GM23338 (cell line): ENCODE data around the gene PRDM9. TPM values are rescaled to one million over a fixed set of nuclear protein-coding genes. Genes with fewer than 3 reads are reported as not detected.

ENCODE experiments used
- ATAC-seq: fragments of 200-7000 bp; cut with Tn5 transposase; 3 replicates; pipeline ENCODE4 v1.9.1; 2020
- DNase-seq: peaks from one replicate; pipeline ENCODE4 v3.0.0-alpha.2; 2015; ENCODE audit warnings: low spot score
- H2AFZ ChIP-seq: fragments of 200-600 bp; sonication (generic); 2 replicates; pipeline ENCODE4 v1.8.0; 2016; ENCODE audit warnings: antibody characterized with exemption, mild to moderate bottlenecking, moderate library complexity
- H3F3A ChIP-seq: fragments of 200-600 bp; sonication (generic); replicated peaks from 2 replicates; pipeline ENCODE4 v1.8.0; 2017; ENCODE audit warnings: antibody characterized with exemption, mixed run types, low read depth
- H3K27ac ChIP-seq: fragments of 200-600 bp; sonication (generic); 2 replicates; pipeline ENCODE4 v1.6.1; 2016; ENCODE audit warnings: low read depth
- H3K27me3 ChIP-seq: fragments of 200-600 bp; sonication (generic); 2 replicates; pipeline ENCODE4 v1.8.0; 2016; ENCODE audit warnings: mild to moderate bottlenecking, mixed run types, moderate library complexity; ENCODE audit not compliant: insufficient read depth
- H3K36me3 ChIP-seq: fragments of 200-600 bp; sonication (generic); 2 replicates; pipeline ENCODE4 v1.8.0; 2016; ENCODE audit warnings: mild to moderate bottlenecking; ENCODE audit not compliant: insufficient read depth
- H3K4me1 ChIP-seq: fragments of 200-600 bp; sonication (generic); 2 replicates; pipeline ENCODE4 v1.8.0; 2016; ENCODE audit warnings: mild to moderate bottlenecking, moderate library complexity; ENCODE audit not compliant: insufficient read depth
- H3K4me2 ChIP-seq: fragments of 200-600 bp; sonication (generic); 2 replicates; pipeline ENCODE4 v1.7.1; 2017; ENCODE audit warnings: mixed run types
- H3K4me3 ChIP-seq: fragments of 200-600 bp; sonication (generic); 2 replicates; pipeline ENCODE4 v1.6.1; 2016; ENCODE audit warnings: mixed run types
- H3K79me2 ChIP-seq: fragments of 200-600 bp; sonication (generic); replicated peaks from 2 replicates; pipeline ENCODE4 v1.8.0; 2017; ENCODE audit warnings: mild to moderate bottlenecking; ENCODE audit not compliant: insufficient read depth
- H3K9me2 ChIP-seq: fragments of 200-600 bp; sonication (generic); 2 replicates; pipeline ENCODE4 v1.8.0; 2017; ENCODE audit not compliant: insufficient read depth
- H4K20me1 ChIP-seq: fragments of 200-600 bp; sonication (generic); replicated peaks from 2 replicates; pipeline ENCODE4 v1.8.0; 2017; ENCODE audit warnings: mild to moderate bottlenecking; ENCODE audit not compliant: insufficient read depth
- H3K27ac Mint-ChIP-seq: 2 replicates; pipeline ENCODE4 v1.8.0; 2020; ENCODE audit warnings: inconsistent platforms, mild to moderate bottlenecking, moderate library complexity, mixed read lengths
- H3K27me3 Mint-ChIP-seq: 3 replicates; pipeline ENCODE4 v1.8.0; 2022; ENCODE audit warnings: low read depth, mild to moderate bottlenecking, moderate library complexity, mixed read lengths, inconsistent platforms; ENCODE audit not compliant: insufficient read depth, poor library complexity
- H3K36me3 Mint-ChIP-seq: 3 replicates; pipeline ENCODE4 v1.8.0; 2021; ENCODE audit warnings: low read depth, mild to moderate bottlenecking, inconsistent platforms, moderate library complexity, mixed read lengths
- H3K4me1 Mint-ChIP-seq: 3 replicates; pipeline ENCODE4 v1.8.0; 2020; ENCODE audit warnings: mild to moderate bottlenecking, inconsistent platforms, mixed read lengths
- H3K4me3 Mint-ChIP-seq: 3 replicates; pipeline ENCODE4 v1.8.0; 2021; ENCODE audit warnings: moderate library complexity, mild to moderate bottlenecking, inconsistent platforms, mixed read lengths
- H3K9me3 Mint-ChIP-seq: 3 replicates; pipeline ENCODE4 v1.8.0; 2020; ENCODE audit warnings: moderate library complexity, mild to moderate bottlenecking, inconsistent platforms, mixed read lengths
- CREB1 ChIP-seq: fragments of 250-450 bp; sonication (Bioruptor Pico); IDR thresholded peaks from 2 replicates; pipeline ENCODE4 v1.5.0; 2020; ENCODE audit warnings: low read depth, mild to moderate bottlenecking, moderate library complexity
- CTCF ChIP-seq, 2 experiments: fragments of 200-600 bp in 1 of 2; sonication (generic) in 1 of 2; conservative IDR thresholded peaks; 2 replicates each; pipeline versions ENCODE4 v1.5.1 to v1.6.1; 2016 to 2017; ENCODE audit warnings: antibody characterized with exemption in 2 of 2, low read depth in 2 of 2, mild to moderate bottlenecking in 2 of 2, moderate library complexity in 1 of 2
- EZH2 ChIP-seq: fragments of 200-600 bp; sonication (generic); IDR thresholded peaks from one replicate; pipeline ENCODE4 v1.8.0; 2017; ENCODE audit warnings: antibody characterized with exemption, mild to moderate bottlenecking, low read depth; ENCODE audit not compliant: unreplicated experiment
- EZH2phosphoT487 ChIP-seq: fragments of 200-600 bp; sonication (generic); IDR thresholded peaks from one replicate; pipeline ENCODE4 v1.8.1; 2018; ENCODE audit warnings: antibody characterized with exemption; ENCODE audit not compliant: unreplicated experiment
- JUNB ChIP-seq: IDR thresholded peaks from one replicate; pipeline ENCODE4 v1.6.1; 2016; ENCODE audit warnings: antibody characterized with exemption; ENCODE audit not compliant: unreplicated experiment
- NANOG ChIP-seq: IDR thresholded peaks from 2 replicates; pipeline ENCODE4 v1.6.1; 2016; ENCODE audit warnings: antibody characterized with exemption, borderline replicate concordance
- REST ChIP-seq: IDR thresholded peaks from one replicate; pipeline ENCODE4 v1.6.1; 2018; ENCODE audit warnings: antibody characterized with exemption; ENCODE audit not compliant: unreplicated experiment
- STAT1 ChIP-seq: IDR thresholded peaks from one replicate; pipeline ENCODE4 v1.6.1; 2016; ENCODE audit warnings: antibody characterized with exemption; ENCODE audit not compliant: unreplicated experiment
- ZNF331 ChIP-seq: fragments of 250-450 bp; sonication (Bioruptor Pico); IDR thresholded peaks from 2 replicates; pipeline ENCODE4 v1.5.0; 2020; ENCODE audit warnings: low read depth, mild to moderate bottlenecking, moderate library complexity
- ZNF462 ChIP-seq: fragments of 250-450 bp; sonication (Bioruptor Pico); IDR thresholded peaks from 2 replicates; pipeline ENCODE4 v1.5.0; 2020; ENCODE audit warnings: mild to moderate bottlenecking, moderate library complexity
- polyA plus RNA-seq: library from polyadenylated mRNA; unstranded; fragments of >200 nt; fragmentation: Nextera tagmentation; extraction: Ambion mirVana; gene quantifications from 2 replicates; pipeline ENCODE4 v1.2.1, GENCODE V29; 2016
- total RNA-seq: library from RNA; depleted of rRNA; stranded (reverse); fragments of >200 nt; shearing (Covaris generic); gene quantifications from 2 replicates; pipeline ENCODE4 v1.2.3, GENCODE V29; 2014

PRDM9 gene
- total and polyA plus RNA-seq, 2 experiments from 2014 or later, result not detected

- TF ChIP-seq REST (no peak), JUNB (no peak), STAT1 (no peak), EZH2 (no peak)
Measured at GRCh38 chr5:23523031-23523430, 15.6 kb downstream of the PRDM9 start (continued).

GRCh38 chr5:23523998-23524397, 16.6 kb downstream of the PRDM9 start:
- Histone ChIP-seq H3K4me1 (no peaks in the 10 kb centered on the region), H3K9me2 (peaks cover 6% of the 10 kb centered on the region; the same call in 1 of the 2 replicates), H3F3A (no peaks in the 10 kb centered on the region), H3K4me3 (no peak overlapping the region), H3K27ac (no peak overlapping the region), H3K79me2 (no peaks in the 10 kb centered on the region), H2AFZ (no peak overlapping the region), H3K27me3 (no peaks in the 10 kb centered on the region), H3K36me3 (no peaks in the 10 kb centered on the region), H4K20me1 (no peaks in the 10 kb centered on the region), H3K4me2 (no peak overlapping the region)
- no peak for DNase-seq
- peaks cover 20% of the 10 kb centered on the region for H3K36me3 Mint-ChIP-seq
- H3K9me3 Mint-ChIP-seq, result peaks cover 20% of the 10 kb centered on the region
- H3K27ac Mint-ChIP-seq, result no peak overlapping the region
- H3K27me3 Mint-ChIP-seq, result peaks cover 3% of the 10 kb centered on the region
- H3K4me3 Mint-ChIP-seq, result no peak overlapping the region
- H3K4me1 Mint-ChIP-seq, result peaks cover 7% of the 10 kb centered on the region
- ATAC-seq, result no peak
- no peak for TF ChIP-seq EZH2
- TF ChIP-seq JUNB, result no peak
- no peak for TF ChIP-seq CTCF (conservative IDR thresholded peaks at IDR 0.05; ENCODE audit: low read depth in 2 of 2)
- TF ChIP-seq CREB1 (CRISPR knock-in tag), result no peak
- no peak for TF ChIP-seq ZNF462 (CRISPR knock-in tag)
- TF ChIP-seq REST, result no peak
- TF ChIP-seq NANOG, result no peak
- no peak for TF ChIP-seq ZNF331 (CRISPR knock-in tag)
- TF ChIP-seq EZH2phosphoT487, result no peak
